Measurements from ENCODE around the gene TRAPPC10. TPM values are rescaled to one million over a fixed set of nuclear protein-coding genes. Genes with fewer than 3 reads are reported as not detected.

Gene TRAPPC10
- total and polyA plus RNA-seq, 2 of the 8 experiments (the other 6 are each of a cell fraction or from before 2014, with no cell fraction given) = 18.5 to 29.8 TPM

DNA sequence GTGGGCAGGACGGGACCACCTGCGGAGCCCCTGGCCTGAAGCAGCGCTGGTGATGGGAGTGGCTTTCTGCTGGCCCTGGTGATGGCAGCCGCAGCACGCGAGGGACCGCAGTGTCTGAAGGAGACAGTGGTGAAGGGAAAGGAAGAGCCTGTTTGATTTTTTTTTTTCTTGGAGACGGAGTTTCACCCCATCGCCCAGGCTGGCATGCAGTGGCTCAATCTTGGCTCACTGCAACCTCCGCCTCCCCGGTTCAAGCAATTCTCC, 40.2 kb upstream of the TRAPPC10 start (continued):
- no peak for TF ChIP-seq MAX (IDR thresholded peaks at IDR 0.05)
- TF ChIP-seq SP1 (IDR thresholded peaks at IDR 0.05; ENCODE audit: low read depth, low read length) = no peak
- no peak for TF ChIP-seq POLR2A (IDR thresholded peaks at IDR 0.05; ENCODE audit: control extremely low read depth in 1 of 2, low read depth in 2 of 2, low read length in 2 of 2)
- TF ChIP-seq KDM4A (IDR thresholded peaks at IDR 0.05; ENCODE audit: low read depth, low read length, severe bottlenecking) = no peak
- TF ChIP-seq CHD1 (IDR thresholded peaks at IDR 0.05; ENCODE audit: low read depth, low read length) = no peak
- TF ChIP-seq PHF8 (conservative IDR thresholded peaks at IDR 0.05; ENCODE audit: low read depth, low read length) = no peak
- no peak for TF ChIP-seq CEBPB (IDR thresholded peaks at IDR 0.05; ENCODE audit: low read depth, low read length)
- no peak for TF ChIP-seq HDAC6 (IDR thresholded peaks at IDR 0.05; ENCODE audit: low read depth, low read length)
